GM12892 (cell line): ENCODE measurements around the gene DSTYK.
"Not testable (repeated sequence)": the region's sequence is repeated elsewhere in the genome, so short reads cannot be mapped to it uniquely, and the experiment has no call there.

Experiments used
- DNase-seq: peaks from one replicate; pipeline ENCODE4 v3.0.0; 2011; ENCODE audit not compliant: insufficient read length
- FAIRE-seq: peaks from 2 replicates; lab custom pipeline; 2011; peaks lifted over from hg19 to GRCh38; lab: Jason Lieb, UNC
- POLR2A ChIP-seq: IDR thresholded peaks from 2 replicates; pipeline ENCODE4 v1.6.1; 2011; ENCODE audit warnings: low read depth, low read length, control low read depth
- POLR2AphosphoS5 ChIP-seq: IDR thresholded peaks from 2 replicates; pipeline ENCODE4 v1.6.1; 2011; ENCODE audit warnings: low read depth, low read length, control low read depth
- TAF1 ChIP-seq: IDR thresholded peaks from 2 replicates; pipeline ENCODE4 v1.6.1; 2011; ENCODE audit warnings: low read depth, mild to moderate bottlenecking, control low read depth, low read length, borderline replicate concordance

The DSTYK gene

GRCh38 chr1:205237526-205238484, 26.3 kb upstream of the DSTYK start:
- no peak for TF ChIP-seq TAF1
- no peak for TF ChIP-seq POLR2AphosphoS5
- no peak for TF ChIP-seq POLR2A
- FAIRE-seq (peak; percentile 78), DNase-seq (no peak)

- DNase-seq (no peak), FAIRE-seq (no peak)
- TF ChIP-seq POLR2A = no peak
- TF ChIP-seq TAF1 = no peak
- no peak for TF ChIP-seq POLR2AphosphoS5
Measured at GRCh38 chr1:205236951-205237475, 25.5 kb upstream of the DSTYK start.

DNA sequence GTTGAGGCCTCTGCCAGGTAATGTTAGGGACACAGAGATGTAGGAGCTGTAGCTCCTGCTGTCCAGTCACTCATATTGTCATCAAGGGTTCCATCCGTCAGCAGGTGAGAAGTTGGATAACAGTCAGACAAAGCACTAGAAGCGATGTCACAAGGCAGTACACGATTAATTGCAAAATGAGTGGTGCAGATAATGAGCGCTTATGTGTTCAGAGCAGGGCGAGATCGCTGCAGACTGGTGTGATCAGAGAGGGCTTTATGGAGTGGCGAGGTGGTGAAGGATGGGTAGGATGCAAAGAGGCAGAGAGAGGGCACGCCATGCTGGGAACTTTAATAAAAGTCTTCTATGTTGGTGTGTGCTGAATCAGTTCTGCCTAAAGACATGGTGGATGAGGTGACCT, 25.0 kb upstream of the DSTYK start:
- no peak for DNase-seq
- TF ChIP-seq POLR2AphosphoS5 (no peak), POLR2A (no peak), TAF1 (no peak)
- FAIRE-seq = no peak

GRCh38 chr1:205235951-205236350, 24.4 kb upstream of the DSTYK start:
- DNase-seq (no peak), FAIRE-seq (no peak)
- TF ChIP-seq POLR2AphosphoS5 (no peak), POLR2A (no peak), TAF1 (no peak)

DNA sequence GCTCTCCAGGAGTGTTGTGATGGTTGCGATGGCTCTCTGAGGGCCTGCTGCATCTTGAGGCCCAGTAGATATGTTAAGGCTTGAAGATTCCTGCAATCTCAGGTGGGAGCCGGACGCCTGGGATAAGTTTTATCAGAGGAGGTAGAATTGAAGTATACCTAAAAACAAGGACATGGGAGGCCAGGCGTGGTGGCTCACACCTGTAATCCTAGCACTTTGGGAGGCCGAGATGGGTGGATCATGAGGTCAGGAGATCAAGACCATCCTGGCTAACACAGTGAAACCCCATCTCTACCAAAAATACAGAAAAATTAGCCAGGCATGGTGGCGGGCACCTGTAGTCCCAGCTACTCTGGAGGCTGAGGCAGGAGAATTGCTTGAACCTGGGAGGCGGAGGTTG, 22.5 kb upstream of the DSTYK start:
- not testable (repeated sequence) for DNase-seq, FAIRE-seq

- FAIRE-seq (peak; percentile 44), DNase-seq (no peak)
- TF ChIP-seq POLR2AphosphoS5 = no peak
- TF ChIP-seq TAF1 = no peak
- TF ChIP-seq POLR2A = no peak
Measured at GRCh38 chr1:205232945-205233397, 21.5 kb upstream of the DSTYK start.

- no peak for FAIRE-seq
- DNase-seq = no peak
- no peak for TF ChIP-seq POLR2AphosphoS5
- no peak for TF ChIP-seq TAF1
- no peak for TF ChIP-seq POLR2A
Measured at GRCh38 chr1:205232127-205232820, 20.8 kb upstream of the DSTYK start.

- FAIRE-seq = no peak
- TF ChIP-seq POLR2A (no peak), TAF1 (no peak), POLR2AphosphoS5 (no peak)
- DNase-seq = no peak
Measured at GRCh38 chr1:205230982-205231381, 19.5 kb upstream of the DSTYK start.

- TF ChIP-seq TAF1 = no peak
- FAIRE-seq (no peak), DNase-seq (no peak)
Measured at GRCh38 chr1:205229916-205230700, 18.6 kb upstream of the DSTYK start.

- peak; percentile 72 for DNase-seq
- no peak for TF ChIP-seq TAF1
- no peak for TF ChIP-seq POLR2A
- TF ChIP-seq POLR2AphosphoS5 = no peak
- peak; percentile 75 for FAIRE-seq
Measured at GRCh38 chr1:205229399-205229871, 17.9 kb upstream of the DSTYK start.

- DNase-seq (no peak), FAIRE-seq (no peak)
- TF ChIP-seq POLR2AphosphoS5 (no peak), POLR2A (no peak)
Measured at GRCh38 chr1:205228093-205228521, 16.6 kb upstream of the DSTYK start.
